Body of pancreas (tissue), 4 donors: Measurements from ENCODE around the gene ODF4. TPM values are rescaled to one million over a fixed set of nuclear protein-coding genes. Genes with fewer than 3 reads are reported as not detected.
"Not testable (repeated sequence)": the region's sequence is repeated elsewhere in the genome, so short reads cannot be mapped to it uniquely, and the experiment has no call there.

Experiments used
- ATAC-seq: fragments of 150-250 bp; one replicate; pipeline ENCODE4 v1.9.1; 2016
- DNase-seq, 4 donors: peaks; one replicate each; pipeline ENCODE4 v3.0.0-alpha.2; 2019
- H3K27ac ChIP-seq, 4 donors: fragments of 200-600 bp; sonication (generic); 1 replicate in 3 of 4; 2 replicates in 1 of 4; pipeline versions ENCODE4 v1.5.1 to v1.6.1; 2016 to 2019; ENCODE audit warnings: mild to moderate bottlenecking in 1 of 4, mixed read lengths in 1 of 4, moderate library complexity in 1 of 4
- H3K27me3 ChIP-seq, 2 donors: fragments of 200-600 bp; sonication (generic); one replicate each; pipeline ENCODE4 v1.6.0; 2016; ENCODE audit warnings: mild to moderate bottlenecking in 1 of 2
- H3K36me3 ChIP-seq, 2 donors: fragments of 200-600 bp; sonication (generic); replicated peaks in 1 of 2; 2 replicates each; pipeline ENCODE4 v1.5.1; 2016; ENCODE audit warnings: low read depth in 2 of 2; ENCODE audit not compliant: insufficient read depth in 1 of 2
- H3K4me1 ChIP-seq: fragments of 200-600 bp; sonication (generic); one replicate; pipeline ENCODE4 v1.6.0; 2016
- H3K4me3 ChIP-seq, 2 donors: fragments of 200-600 bp; sonication (generic); 1 replicate in 1 of 2; 2 replicates in 1 of 2; pipeline ENCODE4 v1.5.1; 2016 to 2019
- H3K9me3 ChIP-seq, 3 donors: fragments of 200-600 bp; sonication (generic); 1 replicate in 2 of 3; 2 replicates in 1 of 3; pipeline ENCODE4 v1.5.1; 2016
- POLR2A ChIP-seq, 3 donors: fragments of 450-650 bp; IDR thresholded peaks; one replicate each; pipeline ENCODE4 v1.6.1; 2016; ENCODE audit warnings: antibody characterized with exemption in 3 of 3, mild to moderate bottlenecking in 2 of 3
- WGBS, 2 donors: methylation state at CpG; one replicate each; pipeline ENCODE4 v1.1.5; 2017; 5-methylcytosine and 5-hydroxymethylcytosine counted together
- intact Hi-C: fragments of 100-400 bp; cut with DNase I; formaldehyde crosslinking; loops from one replicate; pipeline ENCODE4 v1.15.1; 2023
- total RNA-seq, 2 donors: library from RNA; depleted of rRNA; stranded (reverse); fragments of >200 nt; gene quantifications; one replicate each; pipeline ENCODE4 v1.1.0, GENCODE V29; 2016
- TF ChIP-seq, protein P1 (sequence below), 7 experiments: fragments of 450-650 bp in 4 of 7; fragments of 200-600 bp in 3 of 7; sonication (generic) in 3 of 7; IDR thresholded peaks; one replicate each; pipeline ENCODE4 v1.5.1; 2016 to 2019; ENCODE audit warnings: antibody characterized with exemption in 7 of 7

The ODF4 gene
- total RNA-seq, 2 donors from 2014 or later: not detected

DNA sequence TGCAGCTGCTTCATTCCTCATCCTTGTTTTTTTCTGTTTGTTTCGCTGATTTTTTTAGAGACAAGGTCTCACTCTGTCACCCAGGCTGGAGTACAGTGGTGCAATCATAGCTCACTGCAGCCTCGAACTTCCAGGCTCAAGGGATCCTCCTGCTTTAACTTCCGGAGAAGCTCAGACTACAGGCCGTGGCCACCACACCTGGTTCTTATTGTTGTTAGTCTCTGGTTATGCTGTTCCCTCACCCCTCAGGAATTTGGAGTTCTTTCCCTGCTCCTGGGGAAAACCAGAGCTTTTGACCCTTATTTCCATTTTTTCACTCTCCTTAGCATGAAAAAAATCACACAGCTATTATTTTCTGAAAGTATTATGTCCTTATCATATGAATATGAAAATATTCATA, 1.8 kb downstream of the ODF4 start:
- intact Hi-C loops: no loop called here
- Histone ChIP-seq H3K9me3 (no peaks in the 10 kb centered on the region), H3K27ac (no peak overlapping the region), H3K36me3 (no peaks in the 10 kb centered on the region), H3K4me3 (no peak overlapping the region), H3K4me1 (no peaks in the 10 kb centered on the region), H3K27me3 (no peaks in the 10 kb centered on the region)
- 62 to 68% methylated on average over 4 of the region's 4 CpGs for WGBS, 2 donors
- TF ChIP-seq, protein P1, sequence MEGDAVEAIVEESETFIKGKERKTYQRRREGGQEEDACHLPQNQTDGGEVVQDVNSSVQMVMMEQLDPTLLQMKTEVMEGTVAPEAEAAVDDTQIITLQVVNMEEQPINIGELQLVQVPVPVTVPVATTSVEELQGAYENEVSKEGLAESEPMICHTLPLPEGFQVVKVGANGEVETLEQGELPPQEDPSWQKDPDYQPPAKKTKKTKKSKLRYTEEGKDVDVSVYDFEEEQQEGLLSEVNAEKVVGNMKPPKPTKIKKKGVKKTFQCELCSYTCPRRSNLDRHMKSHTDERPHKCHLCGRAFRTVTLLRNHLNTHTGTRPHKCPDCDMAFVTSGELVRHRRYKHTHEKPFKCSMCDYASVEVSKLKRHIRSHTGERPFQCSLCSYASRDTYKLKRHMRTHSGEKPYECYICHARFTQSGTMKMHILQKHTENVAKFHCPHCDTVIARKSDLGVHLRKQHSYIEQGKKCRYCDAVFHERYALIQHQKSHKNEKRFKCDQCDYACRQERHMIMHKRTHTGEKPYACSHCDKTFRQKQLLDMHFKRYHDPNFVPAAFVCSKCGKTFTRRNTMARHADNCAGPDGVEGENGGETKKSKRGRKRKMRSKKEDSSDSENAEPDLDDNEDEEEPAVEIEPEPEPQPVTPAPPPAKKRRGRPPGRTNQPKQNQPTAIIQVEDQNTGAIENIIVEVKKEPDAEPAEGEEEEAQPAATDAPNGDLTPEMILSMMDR (IDR thresholded peaks at IDR 0.05): no peak
- no peak for TF ChIP-seq POLR2A (IDR thresholded peaks at IDR 0.05)
- ATAC-seq (no peak), DNase-seq (no peak)

DNA sequence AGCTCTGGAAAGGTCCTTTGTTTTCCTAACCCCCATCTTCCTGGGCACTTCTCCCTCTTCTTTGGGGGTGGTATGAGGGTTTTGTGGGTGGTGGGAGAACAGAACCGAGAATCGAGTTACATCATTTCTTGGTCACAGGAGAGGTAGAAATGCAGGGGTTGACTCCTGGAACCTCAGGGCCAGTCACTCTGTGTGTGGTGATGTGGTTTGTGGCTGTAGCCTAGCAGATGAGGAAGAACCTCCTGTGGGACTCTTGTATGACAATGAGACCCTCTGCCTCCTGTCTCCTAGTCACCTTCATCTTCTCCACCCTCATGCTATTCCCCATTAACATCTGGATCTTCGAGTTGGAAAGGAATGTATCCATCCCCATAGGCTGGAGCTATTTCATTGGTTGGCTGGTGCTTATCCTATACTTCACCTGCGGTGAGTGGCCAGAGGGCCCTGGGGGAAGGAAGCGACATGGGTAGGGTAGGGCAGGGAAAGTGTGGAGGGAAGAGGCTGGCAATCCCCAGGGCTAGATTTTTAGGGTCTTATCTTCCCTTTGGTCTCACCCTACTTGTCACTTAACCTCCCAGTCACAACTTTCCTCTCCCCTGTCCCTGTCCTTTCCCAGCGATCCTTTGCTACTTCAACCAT, 5.5 kb downstream of the ODF4 start:
- Histone ChIP-seq H3K27me3 (no peaks in the 10 kb centered on the region), H3K4me1 (no peaks in the 10 kb centered on the region), H3K9me3 (no peaks in the 10 kb centered on the region), H3K36me3 (no peaks in the 10 kb centered on the region), H3K4me3 (no peak overlapping the region), H3K27ac (no peak overlapping the region)
- WGBS, 2 donors: 42 to 59% methylated on average over 6 of the region's 6 CpGs
- intact Hi-C loops: no loop called here
- no peak for ATAC-seq
- DNase-seq: no peak
- no peak for TF ChIP-seq POLR2A (IDR thresholded peaks at IDR 0.05)
- TF ChIP-seq, protein P1 (IDR thresholded peaks at IDR 0.05): no peak

DNA sequence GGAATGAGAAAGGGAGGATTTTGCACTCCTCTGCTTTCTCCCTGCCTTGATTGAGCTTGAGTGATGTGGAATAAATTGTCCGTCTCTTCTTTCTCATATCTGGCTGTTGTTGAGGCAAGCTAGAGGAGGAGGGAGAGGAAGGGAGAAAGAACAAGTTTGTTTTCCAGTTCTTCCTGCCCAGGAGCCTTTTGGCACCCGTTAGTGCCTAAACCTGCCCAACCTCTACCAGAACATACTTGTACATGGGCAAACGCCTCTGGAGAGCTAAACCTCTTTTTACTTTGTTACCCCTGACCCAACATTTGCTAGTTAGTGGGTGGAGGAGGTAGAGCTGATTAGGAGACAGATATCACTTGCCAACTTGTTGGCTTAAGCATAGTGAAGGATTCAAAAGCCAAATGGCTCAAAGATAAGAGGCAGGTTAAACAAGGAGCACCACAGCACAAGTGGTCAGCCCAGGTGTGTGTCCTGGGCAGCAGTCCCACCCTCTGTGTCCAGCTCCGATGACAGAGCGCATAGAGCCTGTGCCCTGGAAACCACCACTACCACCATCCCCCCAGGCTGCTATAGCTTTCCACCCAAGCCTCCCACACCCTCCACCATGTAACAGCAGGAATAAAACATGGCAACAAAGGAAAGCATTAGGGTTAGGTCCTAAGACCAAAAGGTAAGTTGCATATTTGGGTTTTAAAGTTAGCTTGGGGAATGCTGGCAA, 6.5 kb downstream of the ODF4 start:
- no peak for DNase-seq
- WGBS, 2 donors: 11 to 18% methylated on average over 5 of the region's 5 CpGs
- ATAC-seq: no peak

DNA sequence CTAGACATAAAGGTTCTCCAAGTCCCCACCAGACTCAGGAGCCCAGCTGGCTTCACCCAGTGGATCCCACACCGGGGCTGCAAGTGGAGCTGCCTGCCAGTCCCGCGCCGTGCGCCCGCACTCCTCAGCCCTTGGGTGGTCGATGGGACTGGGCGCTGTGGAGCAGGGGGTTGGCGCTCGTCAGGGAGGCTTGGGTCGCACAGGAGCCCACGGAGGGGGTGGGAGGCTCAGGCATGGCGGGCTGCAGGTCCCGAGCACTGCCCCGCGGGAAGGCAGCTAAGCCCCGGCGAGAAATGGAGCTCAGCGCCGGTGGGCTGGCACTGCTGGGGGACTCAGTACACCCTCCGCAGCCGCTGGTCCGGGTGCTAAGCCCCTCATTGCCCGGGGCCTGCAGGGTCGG, 7.4 kb downstream of the ODF4 start:
- H3K9me3 ChIP-seq, H3K27ac ChIP-seq, ATAC-seq, intact Hi-C loops, DNase-seq, H3K4me1 ChIP-seq, H3K36me3 ChIP-seq, H3K27me3 ChIP-seq, H3K4me3 ChIP-seq: not testable (repeated sequence)
- 53% methylated on average over 12 of the region's 25 CpGs; no CpG with 5 or more reads in 1 of the 2 donors for WGBS, 2 donors

More for the DNA sequence above, 6.5 kb downstream of the ODF4 start:
- H3K4me3 ChIP-seq: no peak overlapping the region
- no peak for TF ChIP-seq POLR2A (IDR thresholded peaks at IDR 0.05)
- TF ChIP-seq, protein P1 (IDR thresholded peaks at IDR 0.05): no peak
- intact Hi-C loops: no loop called here
- H3K4me1 ChIP-seq: no peaks in the 10 kb centered on the region
- no peaks in the 10 kb centered on the region for H3K27me3 ChIP-seq
- no peaks in the 10 kb centered on the region for H3K36me3 ChIP-seq
- no peaks in the 10 kb centered on the region for H3K9me3 ChIP-seq
- H3K27ac ChIP-seq: no peak overlapping the region

DNA sequence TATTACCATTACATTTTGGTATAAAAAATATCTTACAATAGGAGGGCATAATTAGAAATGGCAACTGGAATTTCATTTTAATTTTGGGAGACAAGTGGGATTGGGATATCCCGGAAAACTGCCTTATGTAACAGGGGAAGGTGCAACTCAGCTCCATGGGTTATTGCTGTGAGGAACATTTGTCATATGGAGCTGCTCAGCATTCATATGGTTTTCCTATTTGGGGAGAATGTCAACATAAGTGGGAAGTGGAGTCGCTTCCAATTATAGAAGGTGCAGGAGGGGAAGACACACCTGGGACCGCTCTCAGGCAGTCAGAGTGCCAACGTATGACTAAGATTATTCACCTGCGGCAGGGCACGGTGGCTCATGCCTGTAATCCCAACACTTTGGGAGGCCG, 10.7 kb downstream of the ODF4 start:
- Histone ChIP-seq H3K4me3 (no peak overlapping the region), H3K4me1 (no peaks in the 10 kb centered on the region), H3K27me3 (no peaks in the 10 kb centered on the region), H3K27ac (no peak overlapping the region), H3K36me3 (no peaks in the 10 kb centered on the region), H3K9me3 (no peaks in the 10 kb centered on the region)
- DNase-seq (no peak), ATAC-seq (no peak)
- TF ChIP-seq, protein P1 (IDR thresholded peaks at IDR 0.05): no peak
- TF ChIP-seq POLR2A (IDR thresholded peaks at IDR 0.05): no peak
- WGBS, 2 donors: 31 to 75% methylated on average over 2 to 7 of the region's 7 CpGs
- intact Hi-C loops: no loop called here
